ENCODE results near the gene BTBD16. TPM values are rescaled to one million over a fixed set of nuclear protein-coding genes. Genes with fewer than 3 reads are reported as not detected.

BTBD16 gene
- total and polyA plus RNA-seq, 2 donors (not counting 3 experiments of a cell fraction or from before 2014, with no cell fraction given): 0.04 TPM; not detected in 1

GRCh38 chr10:122348935-122349361 lies 77.9 kb downstream of the BTBD16 start:
- Histone ChIP-seq H3K9me3 (replicated peaks; ENCODE audit: control insufficient read depth, insufficient read depth, low read length) (no peaks in the 10 kb centered on the region), H3K79me2 (ENCODE audit: control insufficient read depth, insufficient read depth, low read length) (no peaks in the 10 kb centered on the region), H3K4me1 (ENCODE audit: control insufficient read depth, extremely low read depth, insufficient read depth, low read length) (no peaks in the 10 kb centered on the region), H3K9ac (replicated peaks; ENCODE audit: extremely low read depth, insufficient read depth, low read length) (no peak overlapping the region), H3K9me1 (replicated peaks; ENCODE audit: control insufficient read depth, extremely low read depth, insufficient read depth, low read length) (no peaks in the 10 kb centered on the region), H3K27ac (ENCODE audit: insufficient read depth, low read depth, low read length) (no peak overlapping the region), H3K4me2 (ENCODE audit: insufficient read depth, low read length) (no peak overlapping the region), H3K36me3 (ENCODE audit: control insufficient read depth in 2 of 2, extremely low read depth in 1 of 2, insufficient read depth in 2 of 2, low read length in 2 of 2) (no peaks in the 10 kb centered on the region), H2AFZ (ENCODE audit: low read depth, low read length) (no peak overlapping the region), H4K20me1 (replicated peaks; ENCODE audit: control insufficient read depth, extremely low read depth, insufficient read depth, low read length) (no peaks in the 10 kb centered on the region), H3K4me3 (replicated peaks in 1 of 3; ENCODE audit: insufficient read depth in 1 of 3, low read depth in 1 of 3, low read length in 3 of 3) (no peak overlapping the region), H3K27me3 (ENCODE audit: control insufficient read depth in 2 of 2, insufficient read depth in 2 of 2, low read length in 2 of 2) (peaks cover 0 to 5% of the 10 kb centered on the region in 2 experiments)
- intact Hi-C loops (cut with micrococcal nuclease) (no loop called here), dilution Hi-C loops (cut with MboI; ENCODE audit: extremely low pct_ligation_motif_present, low sequenced_read_pairs) (no loop called here)
- no TSS peak for BruUV-seq (replicated peaks)
- FAIRE-seq: no peak
- CTCF ChIA-PET: interaction anchor here (1.0 to 1.6 kb wide), 3 partner anchors 11 to 86 kb away, joined by 3 to 4 read pairs (median 3); no protein-coding TSS in a partner anchor
- DNase-seq (ENCODE audit: low read depth, low spot score): no peak
- POLR2A ChIA-PET: no interaction called here
- TF ChIP-seq POLR2A (IDR thresholded peaks at IDR 0.05; ENCODE audit: low read depth, low read length) (no peak), JUN (IDR thresholded peaks at IDR 0.05; ENCODE audit: borderline replicate concordance, insufficient read depth, insufficient read length, low read depth) (no peak), FOS (IDR thresholded peaks at IDR 0.05; ENCODE audit: borderline replicate concordance, insufficient read depth, low read length) (no peak), EZH2 (IDR thresholded peaks at IDR 0.05; ENCODE audit: borderline replicate concordance, low read depth, low read length, severe bottlenecking) (no peak), GATA2 (IDR thresholded peaks at IDR 0.05; ENCODE audit: insufficient read depth, insufficient read length, low read depth, low read length) (no peak)

GRCh38 chr10:122349758-122350369 lies 78.8 kb downstream of the BTBD16 start:
- no peak for FAIRE-seq
- intact Hi-C loops (cut with micrococcal nuclease): no loop called here
- Histone ChIP-seq H3K36me3 (ENCODE audit: control insufficient read depth in 2 of 2, extremely low read depth in 1 of 2, insufficient read depth in 2 of 2, low read length in 2 of 2) (no peaks in the 10 kb centered on the region), H3K79me2 (ENCODE audit: control insufficient read depth, insufficient read depth, low read length) (no peaks in the 10 kb centered on the region), H3K4me2 (ENCODE audit: insufficient read depth, low read length) (no peak overlapping the region), H2AFZ (ENCODE audit: low read depth, low read length) (no peak overlapping the region), H3K9me3 (replicated peaks; ENCODE audit: control insufficient read depth, insufficient read depth, low read length) (no peaks in the 10 kb centered on the region), H3K4me1 (ENCODE audit: control insufficient read depth, extremely low read depth, insufficient read depth, low read length) (no peaks in the 10 kb centered on the region), H3K27me3 (ENCODE audit: control insufficient read depth in 2 of 2, insufficient read depth in 2 of 2, low read length in 2 of 2) (peaks cover 0 to 5% of the 10 kb centered on the region in 2 experiments), H3K9me1 (replicated peaks; ENCODE audit: control insufficient read depth, extremely low read depth, insufficient read depth, low read length) (no peaks in the 10 kb centered on the region), H4K20me1 (replicated peaks; ENCODE audit: control insufficient read depth, extremely low read depth, insufficient read depth, low read length) (no peaks in the 10 kb centered on the region), H3K9ac (replicated peaks; ENCODE audit: extremely low read depth, insufficient read depth, low read length) (no peak overlapping the region), H3K4me3 (replicated peaks in 1 of 3; ENCODE audit: insufficient read depth in 1 of 3, low read depth in 1 of 3, low read length in 3 of 3) (no peak overlapping the region), H3K27ac (ENCODE audit: insufficient read depth, low read depth, low read length) (no peak overlapping the region)
- no TSS peak for BruUV-seq (replicated peaks)
- ChIA-PET POLR2A (no interaction called here), CTCF (interaction anchor here (1.0 to 1.6 kb wide), 3 partner anchors 10 to 85 kb away, joined by 3 to 4 read pairs (median 3); no protein-coding TSS in a partner anchor)
- no peak for DNase-seq (ENCODE audit: low read depth, low spot score)
- TF ChIP-seq EZH2 (IDR thresholded peaks at IDR 0.05; ENCODE audit: borderline replicate concordance, low read depth, low read length, severe bottlenecking): no peak
- TF ChIP-seq GATA2 (IDR thresholded peaks at IDR 0.05; ENCODE audit: insufficient read depth, insufficient read length, low read depth, low read length): no peak
- TF ChIP-seq POLR2A (IDR thresholded peaks at IDR 0.05; ENCODE audit: low read depth, low read length): no peak
- TF ChIP-seq MYC (IDR thresholded peaks at IDR 0.05; ENCODE audit: low read depth, low read length): no peak
- TF ChIP-seq FOS (IDR thresholded peaks at IDR 0.05; ENCODE audit: borderline replicate concordance, insufficient read depth, low read length): no peak
- TF ChIP-seq, protein P1, sequence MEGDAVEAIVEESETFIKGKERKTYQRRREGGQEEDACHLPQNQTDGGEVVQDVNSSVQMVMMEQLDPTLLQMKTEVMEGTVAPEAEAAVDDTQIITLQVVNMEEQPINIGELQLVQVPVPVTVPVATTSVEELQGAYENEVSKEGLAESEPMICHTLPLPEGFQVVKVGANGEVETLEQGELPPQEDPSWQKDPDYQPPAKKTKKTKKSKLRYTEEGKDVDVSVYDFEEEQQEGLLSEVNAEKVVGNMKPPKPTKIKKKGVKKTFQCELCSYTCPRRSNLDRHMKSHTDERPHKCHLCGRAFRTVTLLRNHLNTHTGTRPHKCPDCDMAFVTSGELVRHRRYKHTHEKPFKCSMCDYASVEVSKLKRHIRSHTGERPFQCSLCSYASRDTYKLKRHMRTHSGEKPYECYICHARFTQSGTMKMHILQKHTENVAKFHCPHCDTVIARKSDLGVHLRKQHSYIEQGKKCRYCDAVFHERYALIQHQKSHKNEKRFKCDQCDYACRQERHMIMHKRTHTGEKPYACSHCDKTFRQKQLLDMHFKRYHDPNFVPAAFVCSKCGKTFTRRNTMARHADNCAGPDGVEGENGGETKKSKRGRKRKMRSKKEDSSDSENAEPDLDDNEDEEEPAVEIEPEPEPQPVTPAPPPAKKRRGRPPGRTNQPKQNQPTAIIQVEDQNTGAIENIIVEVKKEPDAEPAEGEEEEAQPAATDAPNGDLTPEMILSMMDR (IDR thresholded peaks at IDR 0.05; ENCODE audit: extremely low read depth in 1 of 2, insufficient read depth in 1 of 2, low read depth in 1 of 2, low read length in 2 of 2): no peak
- no peak for TF ChIP-seq POLR2AphosphoS5 (IDR thresholded peaks at IDR 0.05; ENCODE audit: insufficient read depth, low read depth, low read length)
- TF ChIP-seq JUN (IDR thresholded peaks at IDR 0.05; ENCODE audit: borderline replicate concordance, insufficient read depth, insufficient read length, low read depth): no peak
- TF ChIP-seq, protein P2, sequence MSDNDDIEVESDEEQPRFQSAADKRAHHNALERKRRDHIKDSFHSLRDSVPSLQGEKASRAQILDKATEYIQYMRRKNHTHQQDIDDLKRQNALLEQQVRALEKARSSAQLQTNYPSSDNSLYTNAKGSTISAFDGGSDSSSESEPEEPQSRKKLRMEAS (IDR thresholded peaks at IDR 0.05; ENCODE audit: insufficient read depth, insufficient read length): no peak
- dilution Hi-C loops (cut with MboI; ENCODE audit: extremely low pct_ligation_motif_present, low sequenced_read_pairs): no loop called here
